ENCODE measurements around the gene EHF. TPM values are rescaled to one million over a fixed set of nuclear protein-coding genes. Genes with fewer than 3 reads are reported as not detected.

Gene EHF
- total and polyA plus RNA-seq, 2 of the 8 experiments (the other 6 are each of a cell fraction or from before 2014, with no cell fraction given) = not detected

- no peaks in the 10 kb centered on the region for H3K79me2 ChIP-seq (ENCODE audit: control insufficient read depth in 1 of 2, insufficient read depth in 2 of 2, low read length in 2 of 2)
- no peak overlapping the region for H3K4me3 ChIP-seq (ENCODE audit: extremely low read depth in 1 of 4, insufficient read depth in 2 of 4, low read depth in 3 of 4, low read length in 4 of 4)
- ChIA-PET POLR2A (ENCODE audit: partially characterized antibody) (interaction anchor here (0.6 kb wide), 1 partner anchor 66 kb away, joined by 3 read pairs; no protein-coding TSS in a partner anchor), CTCF (ENCODE audit: partially characterized antibody) (interaction anchor here (0.9 kb wide), 1 partner anchor 137 kb away, joined by 3 read pairs; no protein-coding TSS in a partner anchor)
- no peaks in the 10 kb centered on the region for H3K79me1 ChIP-seq (ENCODE audit: low read depth, low read length)
- H3K18ac ChIP-seq (ENCODE audit: extremely low read depth, low read length) = no peak overlapping the region
- H3K27ac ChIP-seq (ENCODE audit: low read depth, low read length) = no peak overlapping the region
- no peak overlapping the region for H3K4me2 ChIP-seq (ENCODE audit: insufficient read depth in 1 of 2, low read depth in 2 of 2, low read length in 2 of 2)
- H2BK120ac ChIP-seq (replicated peaks; ENCODE audit: low read depth, low read length) = no peak overlapping the region
- no peaks in the 10 kb centered on the region for H3K36me3 ChIP-seq (ENCODE audit: control insufficient read depth in 2 of 4, insufficient read depth in 4 of 4, low read length in 3 of 4)
- no peak overlapping the region for H2BK15ac ChIP-seq (ENCODE audit: low read length)
- DNase-seq (ENCODE audit: low read depth in 1 of 2, low spot score in 2 of 2) (no peak), FAIRE-seq (no peak)
- no peaks in the 10 kb centered on the region; the same call in 1 of the 2 replicates for H3K23me2 ChIP-seq (ENCODE audit: low read depth, low read length)
- H2BK5ac ChIP-seq (ENCODE audit: low read depth, low read length) = no peak overlapping the region
- H3K4me1 ChIP-seq (replicated peaks in 1 of 4; ENCODE audit: control insufficient read depth in 3 of 4, insufficient read depth in 4 of 4, low read length in 3 of 4) = no peaks in the 10 kb centered on the region
- no peak overlapping the region for H3K23ac ChIP-seq (ENCODE audit: insufficient read length)
- no peak overlapping the region for H4K8ac ChIP-seq (ENCODE audit: extremely low read depth, insufficient read depth, low read length)
- H3K9ac ChIP-seq (replicated peaks in 1 of 4; ENCODE audit: extremely low read depth in 1 of 4, low read depth in 3 of 4, low read length in 3 of 4) = no peak overlapping the region
- WGBS, 2 experiments (ENCODE audit: extremely low coverage in 1 of 2, insufficient coverage in 1 of 2, insufficient read length in 1 of 2, insufficient replicate concordance in 2 of 2, low coverage in 1 of 2, low lambda C conversion rate in 2 of 2, missing lambda C conversion rate in 1 of 2) = 91% methylated on average over 4 of the region's 4 CpGs; no CpG with 5 or more reads in 1 of the 2 experiments
- no peak overlapping the region for H3K14ac ChIP-seq (ENCODE audit: insufficient read length)
- H2BK12ac ChIP-seq (ENCODE audit: low read depth, low read length) = no peak overlapping the region
- H4K20me1 ChIP-seq (replicated peaks in 1 of 2; ENCODE audit: control insufficient read depth in 1 of 2, insufficient read depth in 2 of 2, low read length in 2 of 2) = no peaks in the 10 kb centered on the region
- H3K9me3 ChIP-seq (ENCODE audit: insufficient read depth in 2 of 2, low read depth in 1 of 2, low read length in 1 of 2) = no peaks in the 10 kb centered on the region
- no peaks in the 10 kb centered on the region for H3K27me3 ChIP-seq (replicated peaks in 1 of 4; ENCODE audit: control insufficient read depth in 3 of 4, extremely low read depth in 1 of 4, insufficient read depth in 3 of 4, low read length in 3 of 4)
- H4K5ac ChIP-seq (ENCODE audit: insufficient read length, low read depth, low read length) = no peak overlapping the region
- no peak overlapping the region for H3K56ac ChIP-seq (replicated peaks; ENCODE audit: insufficient read length, low read depth, low read length)
- H2AFZ ChIP-seq (ENCODE audit: low read length) = no peak overlapping the region
- H2BK20ac ChIP-seq (ENCODE audit: low read length) = no peak overlapping the region
- no peak overlapping the region for H4K91ac ChIP-seq (replicated peaks; ENCODE audit: insufficient read length, low read length)
- no peak overlapping the region for H3K4ac ChIP-seq (replicated peaks; ENCODE audit: insufficient read length, low read depth, low read length)
- TF ChIP-seq SIN3A (conservative IDR thresholded peaks at IDR 0.05 in 1 of 2, IDR thresholded peaks at IDR 0.05 in 1 of 2; ENCODE audit: low read depth in 1 of 2, low read length in 2 of 2) (no peak), CREB1 (IDR thresholded peaks at IDR 0.05) (no peak)
- H2AK5ac ChIP-seq (ENCODE audit: low read depth, low read length) = no peak overlapping the region
These were observed 18.7 kb downstream of the EHF start for GRCh38 chr11:34639545-34639944.
